ENCODE measurements around the gene LSM6.

The LSM6 gene

GRCh38 chr4:146178126-146178525 is 2.6 kb downstream of the LSM6 start (continued):
- TF ChIP-seq, protein P1, sequence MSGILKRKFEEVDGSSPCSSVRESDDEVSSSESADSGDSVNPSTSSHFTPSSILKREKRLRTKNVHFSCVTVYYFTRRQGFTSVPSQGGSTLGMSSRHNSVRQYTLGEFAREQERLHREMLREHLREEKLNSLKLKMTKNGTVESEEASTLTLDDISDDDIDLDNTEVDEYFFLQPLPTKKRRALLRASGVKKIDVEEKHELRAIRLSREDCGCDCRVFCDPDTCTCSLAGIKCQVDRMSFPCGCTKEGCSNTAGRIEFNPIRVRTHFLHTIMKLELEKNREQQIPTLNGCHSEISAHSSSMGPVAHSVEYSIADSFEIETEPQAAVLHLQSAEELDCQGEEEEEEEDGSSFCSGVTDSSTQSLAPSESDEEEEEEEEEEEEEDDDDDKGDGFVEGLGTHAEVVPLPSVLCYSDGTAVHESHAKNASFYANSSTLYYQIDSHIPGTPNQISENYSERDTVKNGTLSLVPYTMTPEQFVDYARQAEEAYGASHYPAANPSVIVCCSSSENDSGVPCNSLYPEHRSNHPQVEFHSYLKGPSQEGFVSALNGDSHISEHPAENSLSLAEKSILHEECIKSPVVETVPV (CRISPR knock-in tag; IDR thresholded peaks at IDR 0.05), result no peak

- TF ChIP-seq PPARA (CRISPR knock-in tag; IDR thresholded peaks at IDR 0.05; ENCODE audit: borderline replicate concordance), result no peak
- no peak for TF ChIP-seq TSHZ2 (CRISPR knock-in tag; IDR thresholded peaks at IDR 0.05)
- TF ChIP-seq, protein P2, sequence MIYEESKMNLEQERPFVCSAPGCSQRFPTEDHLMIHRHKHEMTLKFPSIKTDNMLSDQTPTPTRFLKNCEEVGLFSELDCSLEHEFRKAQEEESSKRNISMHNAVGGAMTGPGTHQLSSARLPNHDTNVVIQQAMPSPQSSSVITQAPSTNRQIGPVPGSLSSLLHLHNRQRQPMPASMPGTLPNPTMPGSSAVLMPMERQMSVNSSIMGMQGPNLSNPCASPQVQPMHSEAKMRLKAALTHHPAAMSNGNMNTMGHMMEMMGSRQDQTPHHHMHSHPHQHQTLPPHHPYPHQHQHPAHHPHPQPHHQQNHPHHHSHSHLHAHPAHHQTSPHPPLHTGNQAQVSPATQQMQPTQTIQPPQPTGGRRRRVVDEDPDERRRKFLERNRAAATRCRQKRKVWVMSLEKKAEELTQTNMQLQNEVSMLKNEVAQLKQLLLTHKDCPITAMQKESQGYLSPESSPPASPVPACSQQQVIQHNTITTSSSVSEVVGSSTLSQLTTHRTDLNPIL (CRISPR knock-in tag; IDR thresholded peaks at IDR 0.05; ENCODE audit: low read depth), result no peak
- no peak for ATAC-seq
Measured at GRCh38 chr4:146179784-146180370, 4.4 kb downstream of the LSM6 start.

DNA sequence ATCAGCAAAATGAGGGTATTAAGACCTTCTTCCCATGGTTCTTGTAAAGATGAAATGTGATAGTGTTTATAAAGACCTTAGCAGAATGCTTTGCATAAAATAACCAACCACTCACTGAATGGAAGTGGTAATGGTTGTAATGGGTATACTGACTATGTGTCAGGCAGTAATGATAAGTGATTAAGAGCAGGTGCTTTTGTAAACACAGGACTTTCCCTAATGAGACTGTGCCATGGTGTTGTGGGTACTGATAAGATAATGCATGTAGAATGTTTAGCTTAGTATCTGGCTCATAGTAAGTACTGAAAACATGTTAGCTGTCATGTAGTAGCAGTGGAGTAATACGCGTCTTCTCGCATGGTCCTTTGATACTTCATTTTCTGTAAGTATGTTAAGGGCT is 6.9 kb downstream of the LSM6 start:
- TF ChIP-seq ZC3H10 (CRISPR knock-in tag; IDR thresholded peaks at IDR 0.05) (no peak), PATZ1 (CRISPR knock-in tag; IDR thresholded peaks at IDR 0.05; ENCODE audit: borderline replicate concordance) (no peak), OSR1 (CRISPR knock-in tag; IDR thresholded peaks at IDR 0.05) (no peak), RARB (CRISPR knock-in tag; IDR thresholded peaks at IDR 0.05) (no peak), ZNF70 (CRISPR knock-in tag; IDR thresholded peaks at IDR 0.05) (no peak), CSDC2 (CRISPR knock-in tag; IDR thresholded peaks at IDR 0.05) (no peak), ARNTL (CRISPR knock-in tag; IDR thresholded peaks at IDR 0.05; ENCODE audit: borderline replicate concordance, low read depth) (no peak), ISL1 (CRISPR knock-in tag; IDR thresholded peaks at IDR 0.05) (no peak), POU6F1 (CRISPR knock-in tag; IDR thresholded peaks at IDR 0.05; ENCODE audit: borderline replicate concordance, low read depth) (no peak), TCF4 (CRISPR knock-in tag; IDR thresholded peaks at IDR 0.05; ENCODE audit: borderline replicate concordance) (no peak), ZNF8 (CRISPR knock-in tag; IDR thresholded peaks at IDR 0.05) (no peak), ZFP3 (CRISPR knock-in tag; IDR thresholded peaks at IDR 0.05) (no peak), ZNF565 (CRISPR knock-in tag; conservative IDR thresholded peaks at IDR 0.05; ENCODE audit: low read depth) (no peak)
- TF ChIP-seq, protein P1 (CRISPR knock-in tag; IDR thresholded peaks at IDR 0.05), result no peak
- ATAC-seq, result no peak

DNA sequence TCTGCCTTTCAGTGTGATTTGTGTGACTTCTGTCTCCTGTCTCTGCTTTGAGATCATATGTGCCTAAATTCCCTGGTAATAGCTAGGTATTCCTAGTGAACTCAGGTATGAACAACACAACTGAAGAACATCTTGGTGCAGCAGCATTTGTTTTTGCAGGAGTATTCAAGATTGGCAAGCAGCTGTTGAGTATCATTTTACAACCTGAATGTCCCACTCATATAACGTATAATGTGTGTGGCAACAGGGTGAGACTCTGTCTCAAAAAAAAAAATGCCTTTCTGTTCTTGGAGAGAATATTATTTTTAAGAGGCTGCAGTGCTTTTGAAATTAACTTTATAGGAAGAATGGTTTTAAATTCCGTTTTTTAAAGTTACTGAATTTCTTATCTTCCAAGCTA is 7.7 kb downstream of the LSM6 start:
- no peak for ATAC-seq
- TF ChIP-seq ZNF70 (CRISPR knock-in tag; IDR thresholded peaks at IDR 0.05) (no peak), CSDC2 (CRISPR knock-in tag; IDR thresholded peaks at IDR 0.05) (no peak), ARNTL (CRISPR knock-in tag; IDR thresholded peaks at IDR 0.05; ENCODE audit: borderline replicate concordance, low read depth) (no peak), TCF4 (CRISPR knock-in tag; IDR thresholded peaks at IDR 0.05; ENCODE audit: borderline replicate concordance) (no peak), ZFP3 (CRISPR knock-in tag; IDR thresholded peaks at IDR 0.05) (no peak), TOX (CRISPR knock-in tag; IDR thresholded peaks at IDR 0.05; ENCODE audit: borderline replicate concordance) (no peak), SNAI2 (CRISPR knock-in tag; IDR thresholded peaks at IDR 0.05) (no peak), PPARA (CRISPR knock-in tag; IDR thresholded peaks at IDR 0.05; ENCODE audit: borderline replicate concordance) (no peak), BACH2 (CRISPR knock-in tag; IDR thresholded peaks at IDR 0.05; ENCODE audit: borderline replicate concordance) (no peak), ZC3H10 (CRISPR knock-in tag; IDR thresholded peaks at IDR 0.05) (no peak), ZNF8 (CRISPR knock-in tag; IDR thresholded peaks at IDR 0.05) (no peak), ZNF565 (CRISPR knock-in tag; conservative IDR thresholded peaks at IDR 0.05; ENCODE audit: low read depth) (no peak)
- TF ChIP-seq, protein P2 (CRISPR knock-in tag; IDR thresholded peaks at IDR 0.05; ENCODE audit: low read depth), result no peak
- TF ChIP-seq, protein P1 (CRISPR knock-in tag; IDR thresholded peaks at IDR 0.05), result no peak
